GM19452 (cell line): ENCODE results near the gene CCR8.
"Not testable (repeated sequence)": the region's sequence is repeated elsewhere in the genome, so short reads cannot be mapped to it uniquely, and the experiment has no call there.

ENCODE experiments used
- ATAC-seq: cut with Tn5 transposase; IDR thresholded peaks from one replicate; pipeline ENCODE4 v1.9.1; 2021; ENCODE audit not compliant: unreplicated experiment

The CCR8 gene

GRCh38 chr3:39346785-39347585 is 17.5 kb downstream of the CCR8 start:
- ATAC-seq: peak; percentile 87

GRCh38 chr3:39347586-39347876 is 18.0 kb downstream of the CCR8 start:
- ATAC-seq: peak; percentile 6

GRCh38 chr3:39349080-39349479 is 19.6 kb downstream of the CCR8 start:
- no peak for ATAC-seq

- ATAC-seq: no peak
Observed at GRCh38 chr3:39350714-39351113, 21.2 kb downstream of the CCR8 start.

GRCh38 chr3:39351134-39351533 is 21.6 kb downstream of the CCR8 start:
- ATAC-seq: not testable (repeated sequence)

GRCh38 chr3:39353168-39353927 is 23.8 kb downstream of the CCR8 start:
- not testable (repeated sequence) for ATAC-seq

- ATAC-seq: no peak
Observed at GRCh38 chr3:39358333-39358732, 28.8 kb downstream of the CCR8 start.

- ATAC-seq: peak; percentile 63
Observed at GRCh38 chr3:39361252-39361927, 31.9 kb downstream of the CCR8 start.

- ATAC-seq: no peak
Observed at GRCh38 chr3:39362192-39362591, 32.7 kb downstream of the CCR8 start.

- no peak for ATAC-seq
Observed at GRCh38 chr3:39362812-39363211, 33.3 kb downstream of the CCR8 start.

GRCh38 chr3:39370450-39370849 is 40.9 kb downstream of the CCR8 start:
- not testable (repeated sequence) for ATAC-seq

- ATAC-seq: no peak
Observed at GRCh38 chr3:39372833-39373232, 43.3 kb downstream of the CCR8 start.

GRCh38 chr3:39376959-39377634 is 47.6 kb downstream of the CCR8 start:
- ATAC-seq: no peak

GRCh38 chr3:39378088-39378487 is 48.6 kb downstream of the CCR8 start:
- ATAC-seq: peak; percentile 56

GRCh38 chr3:39378957-39379777 is 49.7 kb downstream of the CCR8 start:
- no peak for ATAC-seq

GRCh38 chr3:39379778-39380155 is 50.3 kb downstream of the CCR8 start:
- ATAC-seq: no peak

- no peak for ATAC-seq
Observed at GRCh38 chr3:39381432-39381831, 51.9 kb downstream of the CCR8 start.
